Measurements from ENCODE around the gene ATP6V1G2. TPM values are rescaled to one million over a fixed set of nuclear protein-coding genes. Genes with fewer than 3 reads are reported as not detected.
A peak's percentile ranks its signal among the peaks of the same experiment; 100 is the strongest.

ATP6V1G2 gene
- total RNA-seq, 2 experiments from 2014 or later: 4.5 to 5.5 TPM

- Mint-ChIP-seq H3K27me3 (no peaks in the 10 kb centered on the region), H3K4me1 (peaks cover 46% of the 10 kb centered on the region), H3K27ac (peak overlapping the region; percentile 87), H3K9me3 (no peaks in the 10 kb centered on the region), H3K36me3 (peaks cover 41% of the 10 kb centered on the region), H3K4me3 (peak overlapping the region; percentile 95)
- ATAC-seq (ENCODE audit: low read depth) (no peak), DNase-seq (no peak)
- POLR2A ChIA-PET: interaction anchor here (0.6 to 3.9 kb wide), 24 partner anchors 12 to 431 kb away, joined by 3 to 55 read pairs (median 6); partner anchors contain the start of genes BAG6, C6orf47, CLIC1 and DXO
Observed at GRCh38 chr6:31540640-31541039, 5.8 kb downstream of the ATP6V1G2 start.

- Mint-ChIP-seq H3K9me3 (no peaks in the 10 kb centered on the region), H3K4me1 (peaks cover 56% of the 10 kb centered on the region), H3K27ac (peak overlapping the region; percentile 72), H3K27me3 (no peaks in the 10 kb centered on the region), H3K4me3 (peak overlapping the region; percentile 95), H3K36me3 (peaks cover 54% of the 10 kb centered on the region)
- POLR2A ChIA-PET: interaction anchor here (1.0 to 3.9 kb wide), 3 partner anchors 10 to 44 kb away, joined by 4 to 27 read pairs (median 10); partner anchors contain the start of genes MCCD1 and MICB
- ATAC-seq (ENCODE audit: low read depth): no peak
- no peak for DNase-seq
Observed at GRCh38 chr6:31538805-31539400, 7.5 kb downstream of the ATP6V1G2 start.

GRCh38 chr6:31535538-31536324 is 10.7 kb downstream of the ATP6V1G2 start:
- no peak for ATAC-seq (ENCODE audit: low read depth)
- POLR2A ChIA-PET: interaction anchor here (0.6 kb wide), 1 partner anchor 7 kb away, joined by 3 read pairs; no protein-coding TSS in a partner anchor
- DNase-seq: no peak
- Mint-ChIP-seq H3K4me1 (peaks cover 59% of the 10 kb centered on the region), H3K9me3 (no peaks in the 10 kb centered on the region), H3K27me3 (no peaks in the 10 kb centered on the region), H3K4me3 (no peak overlapping the region), H3K27ac (peak overlapping the region; percentile 13), H3K36me3 (peaks cover 71% of the 10 kb centered on the region)

- DNase-seq (no peak), ATAC-seq (ENCODE audit: low read depth) (no peak)
- Mint-ChIP-seq H3K9me3 (no peaks in the 10 kb centered on the region), H3K4me3 (no peak overlapping the region), H3K27me3 (no peaks in the 10 kb centered on the region), H3K4me1 (peaks cover 51% of the 10 kb centered on the region), H3K27ac (no peak overlapping the region), H3K36me3 (peaks cover 69% of the 10 kb centered on the region)
- POLR2A ChIA-PET: no interaction called here
Observed at GRCh38 chr6:31534521-31535040, 11.8 kb downstream of the ATP6V1G2 start.

- Mint-ChIP-seq H3K27ac (no peak overlapping the region), H3K4me1 (peaks cover 45% of the 10 kb centered on the region), H3K27me3 (no peaks in the 10 kb centered on the region), H3K9me3 (no peaks in the 10 kb centered on the region), H3K36me3 (peaks cover 63% of the 10 kb centered on the region), H3K4me3 (no peak overlapping the region)
- no peak for ATAC-seq (ENCODE audit: low read depth)
- no peak for DNase-seq
- POLR2A ChIA-PET: interaction anchor here (0.9 kb wide), 1 partner anchor 39 kb away, joined by 3 read pairs; no protein-coding TSS in a partner anchor
Observed at GRCh38 chr6:31534011-31534410, 12.4 kb downstream of the ATP6V1G2 start.

GRCh38 chr6:31533455-31533841 is 13.0 kb downstream of the ATP6V1G2 start:
- Mint-ChIP-seq H3K36me3 (peaks cover 57% of the 10 kb centered on the region), H3K27me3 (no peaks in the 10 kb centered on the region), H3K27ac (no peak overlapping the region), H3K4me1 (peaks cover 41% of the 10 kb centered on the region), H3K9me3 (no peaks in the 10 kb centered on the region), H3K4me3 (no peak overlapping the region)
- DNase-seq: no peak
- ATAC-seq (ENCODE audit: low read depth): no peak
- POLR2A ChIA-PET: interaction anchor here (0.9 kb wide), 1 partner anchor 39 kb away, joined by 3 read pairs; no protein-coding TSS in a partner anchor

GRCh38 chr6:31532644-31533454 is 13.6 kb downstream of the ATP6V1G2 start:
- DNase-seq: no peak
- Mint-ChIP-seq H3K27me3 (no peaks in the 10 kb centered on the region), H3K36me3 (peaks cover 56% of the 10 kb centered on the region), H3K4me1 (peaks cover 37% of the 10 kb centered on the region), H3K9me3 (no peaks in the 10 kb centered on the region), H3K4me3 (no peak overlapping the region), H3K27ac (peak overlapping the region; percentile 56)
- POLR2A ChIA-PET: interaction anchor here (1.8 kb wide), 1 partner anchor 36 kb away, joined by 6 read pairs; the partner anchor contains the start of gene MICB
- no peak for ATAC-seq (ENCODE audit: low read depth)

GRCh38 chr6:31531771-31532643 is 14.4 kb downstream of the ATP6V1G2 start:
- Mint-ChIP-seq H3K27me3 (no peaks in the 10 kb centered on the region), H3K27ac (no peak overlapping the region), H3K4me3 (no peak overlapping the region), H3K36me3 (peaks cover 52% of the 10 kb centered on the region), H3K4me1 (peaks cover 34% of the 10 kb centered on the region), H3K9me3 (no peaks in the 10 kb centered on the region)
- POLR2A ChIA-PET: interaction anchor here (1.8 kb wide), 1 partner anchor 35 kb away, joined by 6 read pairs; the partner anchor contains the start of gene MICB
- no peak for DNase-seq
- no peak for ATAC-seq (ENCODE audit: low read depth)

GRCh38 chr6:31531162-31531561 is 15.2 kb downstream of the ATP6V1G2 start:
- H3K36me3 Mint-ChIP-seq: peaks cover 49% of the 10 kb centered on the region
- no peak overlapping the region for H3K27ac Mint-ChIP-seq
- H3K4me3 Mint-ChIP-seq: no peak overlapping the region
- peaks cover 27% of the 10 kb centered on the region for H3K4me1 Mint-ChIP-seq
- DNase-seq (no peak), ATAC-seq (ENCODE audit: low read depth) (no peak)
- H3K9me3 Mint-ChIP-seq: no peaks in the 10 kb centered on the region
- POLR2A ChIA-PET: interaction anchor here (1.8 kb wide), 1 partner anchor 34 kb away, joined by 6 read pairs; the partner anchor contains the start of gene MICB
- no peaks in the 10 kb centered on the region for H3K27me3 Mint-ChIP-seq

GRCh38 chr6:31530659-31531058 is 15.7 kb downstream of the ATP6V1G2 start:
- DNase-seq: no peak
- POLR2A ChIA-PET: no interaction called here
- no peaks in the 10 kb centered on the region for H3K27me3 Mint-ChIP-seq
- no peaks in the 10 kb centered on the region for H3K9me3 Mint-ChIP-seq
- no peak for ATAC-seq (ENCODE audit: low read depth)
- peaks cover 22% of the 10 kb centered on the region for H3K4me1 Mint-ChIP-seq
- H3K27ac Mint-ChIP-seq: no peak overlapping the region
- H3K4me3 Mint-ChIP-seq: no peak overlapping the region
- peaks cover 44% of the 10 kb centered on the region for H3K36me3 Mint-ChIP-seq

GRCh38 chr6:31529329-31530150 is 16.9 kb downstream of the ATP6V1G2 start:
- peaks cover 16% of the 10 kb centered on the region for H3K4me1 Mint-ChIP-seq
- no peaks in the 10 kb centered on the region for H3K27me3 Mint-ChIP-seq
- POLR2A ChIA-PET: interaction anchor here (0.5 to 3.5 kb wide), 4 partner anchors 11 to 129 kb away, joined by 3 to 27 read pairs (median 4); partner anchors contain the start of gene DDX39B
- H3K36me3 Mint-ChIP-seq: peaks cover 33% of the 10 kb centered on the region
- DNase-seq (no peak), ATAC-seq (ENCODE audit: low read depth) (peak; percentile 24)
- H3K27ac Mint-ChIP-seq: no peak overlapping the region
- no peaks in the 10 kb centered on the region for H3K9me3 Mint-ChIP-seq
- no peak overlapping the region for H3K4me3 Mint-ChIP-seq
